NCI-H1092 treated with DMSO at 0.1 percent for 48 hours (cell line): ENCODE results near the gene ANKDD1B.

ENCODE experiments used
- DNase-seq: peaks from one replicate; lab custom pipeline; 2025; lab: John Stamatoyannopoulos, UW

Gene ANKDD1B

GRCh38 chr5:75616971-75617621, 5.8 kb downstream of the ANKDD1B start:
- no peak for DNase-seq

- DNase-seq: no peak
These were observed 6.6 kb downstream of the ANKDD1B start for GRCh38 chr5:75617736-75618352.

GRCh38 chr5:75620184-75620959, 9.1 kb downstream of the ANKDD1B start:
- DNase-seq: no peak

GRCh38 chr5:75622564-75622963, 11.3 kb downstream of the ANKDD1B start:
- DNase-seq: no peak

GRCh38 chr5:75623846-75624245, 12.6 kb downstream of the ANKDD1B start:
- no peak for DNase-seq

GRCh38 chr5:75626959-75627358, 15.7 kb downstream of the ANKDD1B start:
- DNase-seq: no peak

GRCh38 chr5:75627801-75628200, 16.5 kb downstream of the ANKDD1B start:
- DNase-seq: no peak

GRCh38 chr5:75630875-75631274, 19.6 kb downstream of the ANKDD1B start:
- DNase-seq: no peak

GRCh38 chr5:75632321-75632720, 21.1 kb downstream of the ANKDD1B start:
- DNase-seq: no peak

GRCh38 chr5:75637949-75638348, 26.7 kb downstream of the ANKDD1B start:
- DNase-seq: no peak

GRCh38 chr5:75639535-75640311, 28.5 kb downstream of the ANKDD1B start:
- no peak for DNase-seq

GRCh38 chr5:75640395-75640794, 29.1 kb downstream of the ANKDD1B start:
- DNase-seq: no peak

- no peak for DNase-seq
These were observed 29.6 kb downstream of the ANKDD1B start for GRCh38 chr5:75640826-75641225.

- DNase-seq: no peak
These were observed 37.5 kb downstream of the ANKDD1B start for GRCh38 chr5:75648712-75649111.

- DNase-seq: no peak
These were observed 40.5 kb downstream of the ANKDD1B start for GRCh38 chr5:75651575-75652238.

GRCh38 chr5:75653521-75653920, 42.3 kb downstream of the ANKDD1B start:
- DNase-seq: no peak

- no peak for DNase-seq
These were observed 43.5 kb downstream of the ANKDD1B start for GRCh38 chr5:75654693-75655295.

- no peak for DNase-seq
These were observed 45.2 kb downstream of the ANKDD1B start for GRCh38 chr5:75656311-75657003.

GRCh38 chr5:75659791-75660450, 48.7 kb downstream of the ANKDD1B start:
- DNase-seq: no peak
